ENCODE data around the gene TMC7. TPM values are rescaled to one million over a fixed set of nuclear protein-coding genes. Genes with fewer than 3 reads are reported as not detected.

Gene TMC7
- total and polyA plus RNA-seq, 2 of the 13 experiments (the other 11 are each of a cell fraction or from before 2014, with no cell fraction given): 1.2 to 5.1 TPM

- peak; percentile 98 for TF ChIP-seq ZNF687 (CRISPR knock-in tag; IDR thresholded peaks at IDR 0.05)
- TF ChIP-seq FOSL1 (CRISPR knock-in tag; IDR thresholded peaks at IDR 0.05; ENCODE audit: borderline replicate concordance): peak; percentile 47; the same call in 1 of the 2 replicates
- peak; percentile 80; the same call in 1 of the 2 replicates for TF ChIP-seq DMTF1 (CRISPR knock-in tag; IDR thresholded peaks at IDR 0.05)
- TF ChIP-seq ZKSCAN1 (IDR thresholded peaks at IDR 0.05; ENCODE audit: low read length): no peak
- TF ChIP-seq HNF4A (CRISPR knock-in tag; IDR thresholded peaks at IDR 0.05): peak; percentile 87
- peak in 1 of 2 experiments; percentile 78; a peak in 1 of 4 replicates for TF ChIP-seq KLF16 (CRISPR knock-in tag; IDR thresholded peaks at IDR 0.05)
- peak; percentile 96 for TF ChIP-seq ARNTL (CRISPR knock-in tag; IDR thresholded peaks at IDR 0.05)
- TF ChIP-seq ZNF710 (CRISPR knock-in tag; IDR thresholded peaks at IDR 0.05; ENCODE audit: borderline replicate concordance): peak; percentile 74; the same call in 1 of the 2 replicates
- peak; percentile 100 for TF ChIP-seq TGIF2 (CRISPR knock-in tag; IDR thresholded peaks at IDR 0.05)
- TF ChIP-seq ZBTB3 (CRISPR knock-in tag; IDR thresholded peaks at IDR 0.05; ENCODE audit: borderline replicate concordance, low read depth): peak; percentile 89; the same call in 1 of the 2 replicates
- no peak for TF ChIP-seq U2AF1 (optimal IDR thresholded peaks at IDR 0.05; ENCODE audit: low read depth, low read length)
- peak; percentile 74; the same call in 1 of the 2 replicates for TF ChIP-seq RELA (CRISPR knock-in tag; IDR thresholded peaks at IDR 0.05)
- TF ChIP-seq KMT2B (CRISPR knock-in tag; IDR thresholded peaks at IDR 0.05): peak; percentile 68
- TF ChIP-seq ZIK1 (CRISPR knock-in tag; IDR thresholded peaks at IDR 0.05; ENCODE audit: borderline replicate concordance, low read depth): peak; percentile 88; the same call in 1 of the 2 replicates
- no peak for TF ChIP-seq KLF13 (CRISPR knock-in tag; IDR thresholded peaks at IDR 0.05)
- TF ChIP-seq HOXD1 (CRISPR knock-in tag; IDR thresholded peaks at IDR 0.05): peak; percentile 78; the same call in 1 of the 2 replicates
Measured at GRCh38 chr16:19005561-19006445, 22.1 kb downstream of the TMC7 start (continued).
